KBM-7 (cell line): ENCODE results near the gene PCDHB9.
"Not testable (repeated sequence)": the region's sequence is repeated elsewhere in the genome, so short reads cannot be mapped to it uniquely, and the experiment has no call there.

Experiments used
- DNase-seq: peaks from one replicate; pipeline ENCODE4 v3.0.0-alpha.2; 2015
- in situ Hi-C: fragments of 300-500 bp; cut with MboI; formaldehyde crosslinking; loops from 2 replicates; pipeline ENCODE4 v1.14.3; 2020; ENCODE audit warnings: low sequenced_read_pairs, low pct_unique_long_range_greater_than_20kb, mixed read lengths

Gene PCDHB9

GRCh38 chr5:141182248-141182647 lies 4.7 kb upstream of the PCDHB9 start, which contains the start of gene PCDHB16:
TSS of gene PCDHB16 (plus strand) at chr5:141182387. CDS start at chr5:141182560, 173 bp downstream.
- in situ Hi-C loops: no loop called here
- DNase-seq: no peak

GRCh38 chr5:141184117-141184855 lies 2.7 kb upstream of the PCDHB9 start:
- in situ Hi-C loops, DNase-seq: not testable (repeated sequence)

- in situ Hi-C loops, DNase-seq: not testable (repeated sequence)
Observed at GRCh38 chr5:141188682-141189081, 1.7 kb downstream of the PCDHB9 start.

GRCh38 chr5:141189131-141189530 lies 2.2 kb downstream of the PCDHB9 start:
- in situ Hi-C loops, DNase-seq: not testable (repeated sequence)

GRCh38 chr5:141192110-141192725 lies 5.3 kb downstream of the PCDHB9 start, which contains the start of gene PCDHB10:
TSS of gene PCDHB10 (plus strand) at chr5:141192353. CDS start at chr5:141192553, 200 bp downstream.
- in situ Hi-C loops: no loop called here
- peak; percentile 57 for DNase-seq

- DNase-seq, in situ Hi-C loops: not testable (repeated sequence)
Observed at GRCh38 chr5:141194332-141194731, 7.4 kb downstream of the PCDHB9 start.

GRCh38 chr5:141196363-141196762 lies 9.4 kb downstream of the PCDHB9 start:
- DNase-seq: no peak
- in situ Hi-C loops: no loop called here

GRCh38 chr5:141199359-141200235 lies 12.6 kb downstream of the PCDHB9 start, which contains the start of gene PCDHB11:
TSS of gene PCDHB11 (plus strand) at chr5:141199627. CDS start at chr5:141199775, 148 bp downstream.
- in situ Hi-C loops: loop anchor here (25.0 kb wide), 1 partner anchor 363 kb away; no protein-coding TSS in a partner anchor
- DNase-seq: peak; percentile 52

- DNase-seq: not testable (repeated sequence)
- in situ Hi-C loops: loop anchor here (25.0 kb wide), 1 partner anchor 361 kb away; no protein-coding TSS in a partner anchor
Observed at GRCh38 chr5:141201126-141201525, 14.2 kb downstream of the PCDHB9 start.

- in situ Hi-C loops: loop anchor here (25.0 kb wide), 1 partner anchor 361 kb away; no protein-coding TSS in a partner anchor
- DNase-seq: not testable (repeated sequence)
Observed at GRCh38 chr5:141201646-141202045, 14.7 kb downstream of the PCDHB9 start.

- DNase-seq: no peak
- in situ Hi-C loops: loop anchor here (25.0 kb wide), 1 partner anchor 354 kb away; no protein-coding TSS in a partner anchor
Observed at GRCh38 chr5:141208478-141208877, 21.5 kb downstream of the PCDHB9 start, which contains the start of gene PCDHB12. TSS of gene PCDHB12 (plus strand) at chr5:141208719. CDS start at chr5:141208908, 189 bp downstream.

GRCh38 chr5:141210281-141210680 lies 23.3 kb downstream of the PCDHB9 start:
- in situ Hi-C loops: loop anchor here (25.0 kb wide), 1 partner anchor 352 kb away; no protein-coding TSS in a partner anchor
- DNase-seq: not testable (repeated sequence)

- DNase-seq: not testable (repeated sequence)
- in situ Hi-C loops: loop anchor here (25.0 kb wide), 1 partner anchor 351 kb away; no protein-coding TSS in a partner anchor
Observed at GRCh38 chr5:141210849-141211248, 23.9 kb downstream of the PCDHB9 start.

- DNase-seq: peak; percentile 57
- in situ Hi-C loops: loop anchor here (25.0 kb wide), 1 partner anchor 349 kb away; no protein-coding TSS in a partner anchor
Observed at GRCh38 chr5:141213656-141214339, 26.8 kb downstream of the PCDHB9 start, which contains the start of gene PCDHB13. TSS of gene PCDHB13 (plus strand) at chr5:141213919. CDS start at chr5:141214124, 205 bp downstream.

GRCh38 chr5:141214583-141214982 lies 27.6 kb downstream of the PCDHB9 start:
- not testable (repeated sequence) for DNase-seq
- in situ Hi-C loops: loop anchor here (25.0 kb wide), 1 partner anchor 348 kb away; no protein-coding TSS in a partner anchor

GRCh38 chr5:141215504-141215903 lies 28.5 kb downstream of the PCDHB9 start:
- in situ Hi-C loops: loop anchor here (25.0 kb wide), 1 partner anchor 347 kb away; no protein-coding TSS in a partner anchor
- DNase-seq: not testable (repeated sequence)

GRCh38 chr5:141216035-141216434 lies 29.1 kb downstream of the PCDHB9 start:
- in situ Hi-C loops: loop anchor here (25.0 kb wide), 1 partner anchor 346 kb away; no protein-coding TSS in a partner anchor
- DNase-seq: not testable (repeated sequence)
